PFSK-1 (cell line): ENCODE measurements around the gene PLEKHO1.

Experiments used
- FOXP2 ChIP-seq: optimal IDR thresholded peaks from 2 replicates; pipeline ENCODE3; 2011; ENCODE audit warnings: borderline replicate concordance, control low read depth, inconsistent platforms; ENCODE audit not compliant: insufficient read depth; ENCODE audit errors: extremely low read length, extremely low read depth
- POLR2AphosphoS5 ChIP-seq: IDR thresholded peaks from 2 replicates; pipeline ENCODE4 v1.6.1; 2012; ENCODE audit warnings: low read depth, mild to moderate bottlenecking, control low read depth, low read length, moderate library complexity
- SIN3A ChIP-seq: IDR thresholded peaks from 2 replicates; pipeline ENCODE4 v1.6.1; 2012; ENCODE audit warnings: mild to moderate bottlenecking, low read length, moderate library complexity, borderline replicate concordance; ENCODE audit not compliant: insufficient read depth
- TAF1 ChIP-seq: IDR thresholded peaks from 2 replicates; pipeline ENCODE4 v1.6.1; 2012; ENCODE audit warnings: low read length, control low read depth, borderline replicate concordance; ENCODE audit not compliant: insufficient read depth
- TF ChIP-seq, protein P1 (sequence below), 2 experiments: IDR thresholded peaks; 2 replicates each; pipeline versions ENCODE4 v1.6.1 to v1.8.0; 2011 to 2012; ENCODE audit warnings: low read depth in 2 of 2, low read length in 2 of 2, control low read depth in 1 of 2, inconsistent platforms in 1 of 2, mild to moderate bottlenecking in 1 of 2, moderate library complexity in 1 of 2; ENCODE audit not compliant: insufficient read depth in 1 of 2

The PLEKHO1 gene

DNA sequence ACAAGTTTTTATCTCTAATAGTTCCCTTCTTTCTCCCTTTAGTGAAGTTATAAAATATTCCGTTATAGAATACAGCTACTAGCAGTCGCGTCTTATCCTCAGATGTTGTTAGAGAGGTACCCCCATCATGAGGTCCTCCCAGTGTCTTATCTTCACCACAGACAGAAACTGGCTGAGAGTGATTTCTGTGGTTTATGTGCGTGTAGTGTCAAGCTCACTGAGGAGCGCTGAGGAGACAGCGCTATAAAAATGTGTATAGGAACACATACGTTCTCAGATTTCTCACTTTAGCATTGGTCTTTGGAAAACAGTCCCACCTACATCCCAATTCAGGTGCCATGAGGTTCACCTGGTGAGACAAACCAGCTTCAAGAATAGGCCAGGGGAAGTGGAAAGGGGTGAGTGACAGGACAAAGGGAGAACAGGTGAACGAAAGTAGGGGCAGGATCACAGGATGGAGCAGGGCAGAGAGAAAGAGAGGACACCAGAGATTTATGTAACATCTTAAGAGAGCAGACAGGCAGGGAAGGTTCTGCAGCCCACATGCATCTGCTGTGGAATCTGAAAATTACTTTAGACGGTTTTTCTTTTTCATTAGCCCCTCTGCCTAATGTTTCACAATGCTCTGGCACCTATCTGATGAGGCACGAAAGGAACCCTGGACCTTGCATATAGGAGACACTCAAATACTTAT is 2.7 kb upstream of the PLEKHO1 start:
- TF ChIP-seq, protein P1, sequence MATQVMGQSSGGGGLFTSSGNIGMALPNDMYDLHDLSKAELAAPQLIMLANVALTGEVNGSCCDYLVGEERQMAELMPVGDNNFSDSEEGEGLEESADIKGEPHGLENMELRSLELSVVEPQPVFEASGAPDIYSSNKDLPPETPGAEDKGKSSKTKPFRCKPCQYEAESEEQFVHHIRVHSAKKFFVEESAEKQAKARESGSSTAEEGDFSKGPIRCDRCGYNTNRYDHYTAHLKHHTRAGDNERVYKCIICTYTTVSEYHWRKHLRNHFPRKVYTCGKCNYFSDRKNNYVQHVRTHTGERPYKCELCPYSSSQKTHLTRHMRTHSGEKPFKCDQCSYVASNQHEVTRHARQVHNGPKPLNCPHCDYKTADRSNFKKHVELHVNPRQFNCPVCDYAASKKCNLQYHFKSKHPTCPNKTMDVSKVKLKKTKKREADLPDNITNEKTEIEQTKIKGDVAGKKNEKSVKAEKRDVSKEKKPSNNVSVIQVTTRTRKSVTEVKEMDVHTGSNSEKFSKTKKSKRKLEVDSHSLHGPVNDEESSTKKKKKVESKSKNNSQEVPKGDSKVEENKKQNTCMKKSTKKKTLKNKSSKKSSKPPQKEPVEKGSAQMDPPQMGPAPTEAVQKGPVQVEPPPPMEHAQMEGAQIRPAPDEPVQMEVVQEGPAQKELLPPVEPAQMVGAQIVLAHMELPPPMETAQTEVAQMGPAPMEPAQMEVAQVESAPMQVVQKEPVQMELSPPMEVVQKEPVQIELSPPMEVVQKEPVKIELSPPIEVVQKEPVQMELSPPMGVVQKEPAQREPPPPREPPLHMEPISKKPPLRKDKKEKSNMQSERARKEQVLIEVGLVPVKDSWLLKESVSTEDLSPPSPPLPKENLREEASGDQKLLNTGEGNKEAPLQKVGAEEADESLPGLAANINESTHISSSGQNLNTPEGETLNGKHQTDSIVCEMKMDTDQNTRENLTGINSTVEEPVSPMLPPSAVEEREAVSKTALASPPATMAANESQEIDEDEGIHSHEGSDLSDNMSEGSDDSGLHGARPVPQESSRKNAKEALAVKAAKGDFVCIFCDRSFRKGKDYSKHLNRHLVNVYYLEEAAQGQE (IDR thresholded peaks at IDR 0.05; ENCODE audit: insufficient read depth in 1 of 2, low read depth in 2 of 2, low read length in 2 of 2), result no peak
- no peak for TF ChIP-seq POLR2AphosphoS5
- no peak for TF ChIP-seq SIN3A
- no peak for TF ChIP-seq FOXP2
- no peak for TF ChIP-seq TAF1

GRCh38 chr1:150148837-150149270 is 862 bp upstream of the PLEKHO1 start:
- TF ChIP-seq, protein P1 (IDR thresholded peaks at IDR 0.05; ENCODE audit: insufficient read depth in 1 of 2, low read depth in 2 of 2, low read length in 2 of 2), result no peak
- TF ChIP-seq SIN3A (no peak), TAF1 (no peak), POLR2AphosphoS5 (no peak), FOXP2 (no peak)

DNA sequence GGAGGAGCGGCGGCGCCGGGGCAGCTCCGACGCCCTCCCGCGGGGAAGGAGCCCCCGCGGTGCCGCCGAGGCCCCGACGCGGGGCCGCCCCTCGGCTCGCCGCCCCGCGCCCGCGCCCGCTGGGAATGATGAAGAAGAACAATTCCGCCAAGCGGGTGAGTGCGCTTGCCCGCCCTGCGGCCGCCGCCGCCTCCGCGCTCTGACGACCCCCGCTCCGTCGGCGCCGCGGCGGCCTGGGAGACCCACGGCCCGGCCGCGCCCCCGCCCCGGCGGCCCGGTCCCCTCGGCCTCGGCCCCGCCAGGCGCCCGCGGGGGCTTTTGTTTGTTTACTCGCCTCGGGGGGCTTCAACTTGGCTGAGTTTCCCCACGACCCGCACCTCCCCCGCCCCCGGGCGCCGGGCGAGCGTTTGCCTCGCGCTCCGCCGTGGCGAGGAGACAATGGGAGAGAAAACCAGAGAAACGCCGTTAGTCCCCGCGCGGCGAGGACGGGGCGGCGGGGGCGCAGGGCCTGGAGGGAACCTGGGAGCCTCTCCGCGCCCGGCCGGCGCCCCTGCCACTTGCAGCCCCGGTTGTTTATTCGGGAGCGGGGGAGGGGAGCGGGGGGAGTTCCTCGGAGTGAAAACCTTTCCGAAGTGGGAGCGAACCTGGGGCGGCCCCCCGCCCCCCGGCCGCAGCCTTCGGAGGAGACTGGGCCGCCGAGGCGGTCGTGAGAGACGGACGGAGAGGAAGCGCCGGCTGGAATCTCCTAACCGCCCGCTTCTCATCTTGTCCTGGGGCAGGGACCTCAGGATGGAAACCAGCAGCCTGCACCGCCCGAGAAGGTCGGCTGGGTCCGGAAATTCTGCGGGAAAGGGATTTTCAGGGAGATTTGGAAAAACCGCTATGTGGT is 661 bp downstream of the PLEKHO1 start:
- TF ChIP-seq FOXP2, result no peak
- no peak for TF ChIP-seq SIN3A
- TF ChIP-seq, protein P1 (IDR thresholded peaks at IDR 0.05; ENCODE audit: insufficient read depth in 1 of 2, low read depth in 2 of 2, low read length in 2 of 2), result no peak

- no peak for TF ChIP-seq POLR2AphosphoS5
- no peak for TF ChIP-seq FOXP2
- no peak for TF ChIP-seq SIN3A
- no peak for TF ChIP-seq TAF1
- TF ChIP-seq, protein P1 (IDR thresholded peaks at IDR 0.05; ENCODE audit: insufficient read depth in 1 of 2, low read depth in 2 of 2, low read length in 2 of 2), result no peak
Measured at GRCh38 chr1:150151291-150152181, 1.8 kb downstream of the PLEKHO1 start.
